ENCODE measurements around the gene NOC4L. TPM values are rescaled to one million over a fixed set of nuclear protein-coding genes. Genes with fewer than 3 reads are reported as not detected.
A peak's percentile ranks its signal among the peaks of the same experiment; 100 is the strongest.

NOC4L gene
- total RNA-seq, 2 experiments from 2014 or later: 31.0 to 47.6 TPM

- peaks cover 19% of the 10 kb centered on the region for H3K4me1 ChIP-seq (ENCODE audit: insufficient read depth, low read length, poor library complexity, severe bottlenecking)
- H2AFZ ChIP-seq (ENCODE audit: low read length): no peak overlapping the region
- intact Hi-C loops (cut with micrococcal nuclease; ENCODE audit: unreplicated experiment): loop anchor here (5.0 kb wide), 1 partner anchor 55 kb away; no protein-coding TSS in a partner anchor
- peaks cover 44% of the 10 kb centered on the region for H3K79me2 ChIP-seq (ENCODE audit: insufficient read depth, low read depth, low read length)
- no peak for TF ChIP-seq EZH2phosphoT487 (IDR thresholded peaks at IDR 0.05; ENCODE audit: borderline replicate concordance, low read depth, low read length)
- TF ChIP-seq, protein P1, sequence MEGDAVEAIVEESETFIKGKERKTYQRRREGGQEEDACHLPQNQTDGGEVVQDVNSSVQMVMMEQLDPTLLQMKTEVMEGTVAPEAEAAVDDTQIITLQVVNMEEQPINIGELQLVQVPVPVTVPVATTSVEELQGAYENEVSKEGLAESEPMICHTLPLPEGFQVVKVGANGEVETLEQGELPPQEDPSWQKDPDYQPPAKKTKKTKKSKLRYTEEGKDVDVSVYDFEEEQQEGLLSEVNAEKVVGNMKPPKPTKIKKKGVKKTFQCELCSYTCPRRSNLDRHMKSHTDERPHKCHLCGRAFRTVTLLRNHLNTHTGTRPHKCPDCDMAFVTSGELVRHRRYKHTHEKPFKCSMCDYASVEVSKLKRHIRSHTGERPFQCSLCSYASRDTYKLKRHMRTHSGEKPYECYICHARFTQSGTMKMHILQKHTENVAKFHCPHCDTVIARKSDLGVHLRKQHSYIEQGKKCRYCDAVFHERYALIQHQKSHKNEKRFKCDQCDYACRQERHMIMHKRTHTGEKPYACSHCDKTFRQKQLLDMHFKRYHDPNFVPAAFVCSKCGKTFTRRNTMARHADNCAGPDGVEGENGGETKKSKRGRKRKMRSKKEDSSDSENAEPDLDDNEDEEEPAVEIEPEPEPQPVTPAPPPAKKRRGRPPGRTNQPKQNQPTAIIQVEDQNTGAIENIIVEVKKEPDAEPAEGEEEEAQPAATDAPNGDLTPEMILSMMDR (conservative IDR thresholded peaks at IDR 0.05; ENCODE audit: low read length): no peak
- peak overlapping the region; percentile 89 for H3K4me3 ChIP-seq (ENCODE audit: low read depth, low read length, poor library complexity, severe bottlenecking)
- no peak for DNase-seq (ENCODE audit: low spot score)
- no peaks in the 10 kb centered on the region for H3K9me2 ChIP-seq (ENCODE audit: insufficient read depth, low read length)
- no TSS peak for BruUV-seq (replicated peaks)
- peaks cover 76% of the 10 kb centered on the region for H3K36me3 ChIP-seq (ENCODE audit: insufficient read depth, low read length)
- CTCF ChIA-PET (ENCODE audit: unreplicated experiment): no interaction called here
- H3K9me3 ChIP-seq (ENCODE audit: low read length): no peaks in the 10 kb centered on the region
- peak overlapping the region; percentile 90 for H3K4me2 ChIP-seq (ENCODE audit: low read length)
- POLR2A ChIA-PET: interaction anchor here (0.6 kb wide), 2 partner anchors 17 to 322 kb away, joined by 3 to 4 read pairs; no protein-coding TSS in a partner anchor
- no peaks in the 10 kb centered on the region; the same call in 1 of the 2 replicates for H4K20me1 ChIP-seq (ENCODE audit: insufficient read depth, low read length)
- H3K27ac ChIP-seq (ENCODE audit: low read depth, low read length, poor library complexity, severe bottlenecking): no peak overlapping the region
Observed at GRCh38 chr12:132141976-132142678, 2.1 kb upstream of the NOC4L start.

DNA sequence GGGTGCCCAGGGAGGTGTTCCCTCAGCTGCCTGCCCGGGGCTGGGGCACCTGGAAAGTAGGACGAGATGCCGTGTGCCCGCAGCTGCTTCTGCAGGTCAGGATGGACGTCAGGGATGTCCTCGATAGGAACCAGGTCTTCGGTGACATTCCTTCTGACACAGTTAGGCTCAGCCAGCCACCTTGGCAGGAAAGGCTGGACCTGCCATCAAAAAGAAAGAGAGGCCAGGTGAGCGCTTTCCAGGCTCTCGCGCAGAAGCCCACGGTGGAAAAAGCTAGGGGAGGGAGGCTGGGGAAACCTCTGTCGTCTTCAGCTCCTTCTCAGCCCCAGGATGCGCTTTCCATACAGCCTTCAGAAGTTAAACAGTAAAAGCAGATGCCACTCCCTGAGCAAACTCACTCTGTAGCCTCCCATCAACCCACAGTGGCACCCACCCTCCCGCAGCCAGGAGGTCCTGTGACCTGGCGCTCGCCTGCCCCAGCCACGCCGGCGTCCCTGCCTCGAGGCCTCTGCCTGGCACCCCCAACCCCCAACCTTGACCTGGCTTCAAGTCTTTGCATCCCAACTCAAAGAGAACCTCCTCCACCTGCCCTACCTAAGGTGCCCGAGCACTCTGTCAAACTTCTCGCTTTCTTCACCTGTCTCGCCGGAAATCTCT lies 1.4 kb upstream of the NOC4L start:
- TF ChIP-seq, protein P1 (conservative IDR thresholded peaks at IDR 0.05; ENCODE audit: low read length): no peak
- no peak for TF ChIP-seq EZH2phosphoT487 (IDR thresholded peaks at IDR 0.05; ENCODE audit: borderline replicate concordance, low read depth, low read length)
- H3K36me3 ChIP-seq (ENCODE audit: insufficient read depth, low read length): peaks cover 76% of the 10 kb centered on the region
- ChIA-PET CTCF (ENCODE audit: unreplicated experiment) (no interaction called here), POLR2A (interaction anchor here (0.6 kb wide), 2 partner anchors 16 to 323 kb away, joined by 3 to 4 read pairs; no protein-coding TSS in a partner anchor)
- no peaks in the 10 kb centered on the region for H3K9me3 ChIP-seq (ENCODE audit: low read length)
- peaks cover 19% of the 10 kb centered on the region for H3K4me1 ChIP-seq (ENCODE audit: insufficient read depth, low read length, poor library complexity, severe bottlenecking)
- no peak for DNase-seq (ENCODE audit: low spot score)
- no peaks in the 10 kb centered on the region; the same call in 1 of the 2 replicates for H4K20me1 ChIP-seq (ENCODE audit: insufficient read depth, low read length)
- H3K4me3 ChIP-seq (ENCODE audit: low read depth, low read length, poor library complexity, severe bottlenecking): peak overlapping the region; percentile 89
- H3K79me2 ChIP-seq (ENCODE audit: insufficient read depth, low read depth, low read length): peaks cover 44% of the 10 kb centered on the region
- no peaks in the 10 kb centered on the region for H3K9me2 ChIP-seq (ENCODE audit: insufficient read depth, low read length)
- intact Hi-C loops (cut with micrococcal nuclease; ENCODE audit: unreplicated experiment): loop anchor here (5.0 kb wide), 1 partner anchor 56 kb away; no protein-coding TSS in a partner anchor
- no peak overlapping the region for H2AFZ ChIP-seq (ENCODE audit: low read length)
- BruUV-seq (replicated peaks): no TSS peak
- peak overlapping the region; percentile 90 for H3K4me2 ChIP-seq (ENCODE audit: low read length)
- peak overlapping the region; percentile 49 for H3K27ac ChIP-seq (ENCODE audit: low read depth, low read length, poor library complexity, severe bottlenecking)
